ENCODE data around the gene RNF148.

RNF148 gene

GRCh38 chr7:122676466-122676865 is 26.3 kb downstream of the RNF148 start:
- no peak for TF ChIP-seq EP300 (IDR thresholded peaks at IDR 0.05; ENCODE audit: borderline replicate concordance)
- no peak for TF ChIP-seq TEAD4 (IDR thresholded peaks at IDR 0.05)
- TF ChIP-seq FOXM1 (IDR thresholded peaks at IDR 0.05; ENCODE audit: borderline replicate concordance, low read depth), result no peak
- TF ChIP-seq ZBTB7A (IDR thresholded peaks at IDR 0.05; ENCODE audit: low read depth), result no peak
- no peak for TF ChIP-seq TCF12 (IDR thresholded peaks at IDR 0.05; ENCODE audit: low read depth)
- no peak for TF ChIP-seq RAD21 (IDR thresholded peaks at IDR 0.05; ENCODE audit: low read depth)
- no peak for TF ChIP-seq CREB1 (IDR thresholded peaks at IDR 0.05; ENCODE audit: low read depth)
- no peak for TF ChIP-seq EGR1 (IDR thresholded peaks at IDR 0.05)

GRCh38 chr7:122675621-122676020 is 27.1 kb downstream of the RNF148 start:
- no peak for TF ChIP-seq TAF1 (IDR thresholded peaks at IDR 0.05; ENCODE audit: low read depth)
- no peak for TF ChIP-seq EP300 (IDR thresholded peaks at IDR 0.05; ENCODE audit: borderline replicate concordance)

- TF ChIP-seq TAF1 (IDR thresholded peaks at IDR 0.05; ENCODE audit: low read depth) (no peak), CEBPB (IDR thresholded peaks at IDR 0.05) (no peak), TCF12 (IDR thresholded peaks at IDR 0.05; ENCODE audit: low read depth) (no peak), NFIC (IDR thresholded peaks at IDR 0.05) (no peak), RAD21 (IDR thresholded peaks at IDR 0.05; ENCODE audit: low read depth) (no peak), EGR1 (IDR thresholded peaks at IDR 0.05) (no peak)
These were observed 27.7 kb downstream of the RNF148 start for GRCh38 chr7:122675011-122675410.

GRCh38 chr7:122674502-122674901 is 28.2 kb downstream of the RNF148 start:
- TF ChIP-seq EP300 (IDR thresholded peaks at IDR 0.05; ENCODE audit: borderline replicate concordance), result no peak
- TF ChIP-seq YY1 (IDR thresholded peaks at IDR 0.05; ENCODE audit: low read depth), result no peak
- TF ChIP-seq CREB1 (IDR thresholded peaks at IDR 0.05; ENCODE audit: low read depth), result no peak
- no peak for TF ChIP-seq TCF12 (IDR thresholded peaks at IDR 0.05; ENCODE audit: low read depth)
- TF ChIP-seq USF1 (IDR thresholded peaks at IDR 0.05), result no peak
- TF ChIP-seq REST (IDR thresholded peaks at IDR 0.05; ENCODE audit: low read depth), result no peak
- no peak for TF ChIP-seq ZBTB7A (IDR thresholded peaks at IDR 0.05; ENCODE audit: low read depth)
- TF ChIP-seq CEBPB (IDR thresholded peaks at IDR 0.05), result no peak
- no peak for TF ChIP-seq TEAD4 (IDR thresholded peaks at IDR 0.05)
- TF ChIP-seq FOXM1 (IDR thresholded peaks at IDR 0.05; ENCODE audit: borderline replicate concordance, low read depth), result no peak
- TF ChIP-seq MAX (IDR thresholded peaks at IDR 0.05), result no peak
- TF ChIP-seq TAF1 (IDR thresholded peaks at IDR 0.05; ENCODE audit: low read depth), result no peak
- TF ChIP-seq EGR1 (IDR thresholded peaks at IDR 0.05), result no peak
- no peak for TF ChIP-seq RAD21 (IDR thresholded peaks at IDR 0.05; ENCODE audit: low read depth)
- no peak for TF ChIP-seq NFIC (IDR thresholded peaks at IDR 0.05)

- TF ChIP-seq REST (IDR thresholded peaks at IDR 0.05; ENCODE audit: low read depth), result no peak
- TF ChIP-seq ZBTB7A (IDR thresholded peaks at IDR 0.05; ENCODE audit: low read depth), result no peak
- no peak for TF ChIP-seq NFIC (IDR thresholded peaks at IDR 0.05)
- TF ChIP-seq CEBPB (IDR thresholded peaks at IDR 0.05), result no peak
- no peak for TF ChIP-seq MAX (IDR thresholded peaks at IDR 0.05)
- no peak for TF ChIP-seq YY1 (IDR thresholded peaks at IDR 0.05; ENCODE audit: low read depth)
- TF ChIP-seq RAD21 (IDR thresholded peaks at IDR 0.05; ENCODE audit: low read depth), result no peak
- TF ChIP-seq TEAD4 (IDR thresholded peaks at IDR 0.05), result no peak
These were observed 28.8 kb downstream of the RNF148 start for GRCh38 chr7:122673951-122674350.

- TF ChIP-seq FOXM1 (IDR thresholded peaks at IDR 0.05; ENCODE audit: borderline replicate concordance, low read depth) (no peak), TEAD4 (IDR thresholded peaks at IDR 0.05) (no peak), EGR1 (IDR thresholded peaks at IDR 0.05) (no peak), EP300 (IDR thresholded peaks at IDR 0.05; ENCODE audit: borderline replicate concordance) (no peak), CEBPB (IDR thresholded peaks at IDR 0.05) (no peak), REST (IDR thresholded peaks at IDR 0.05; ENCODE audit: low read depth) (no peak), TCF12 (IDR thresholded peaks at IDR 0.05; ENCODE audit: low read depth) (no peak), USF1 (IDR thresholded peaks at IDR 0.05) (no peak), CREB1 (IDR thresholded peaks at IDR 0.05; ENCODE audit: low read depth) (no peak), NFIC (IDR thresholded peaks at IDR 0.05) (no peak), RAD21 (IDR thresholded peaks at IDR 0.05; ENCODE audit: low read depth) (no peak), TAF1 (IDR thresholded peaks at IDR 0.05; ENCODE audit: low read depth) (no peak), ZBTB7A (IDR thresholded peaks at IDR 0.05; ENCODE audit: low read depth) (no peak), MAX (IDR thresholded peaks at IDR 0.05) (no peak), YY1 (IDR thresholded peaks at IDR 0.05; ENCODE audit: low read depth) (no peak)
These were observed 30.2 kb downstream of the RNF148 start for GRCh38 chr7:122672536-122672935.
